A549 (cell line): Measurements from ENCODE around the gene GPR35. TPM values are rescaled to one million over a fixed set of nuclear protein-coding genes. Genes with fewer than 3 reads are reported as not detected.

ENCODE experiments used
- ATAC-seq, 2 experiments: fragments of 200-7000 bp in 1 of 2; fragments of >200 bp in 1 of 2; cut with Nextera tagmentation in 1 of 2; cut with Tn5 transposase in 1 of 2; 3 replicates each; pipeline versions ENCODE4 v1.8.0 to v1.9.1; 2018 to 2020; ENCODE audit warnings: mild to moderate bottlenecking in 1 of 2, moderate library complexity in 1 of 2
- CTCF ChIA-PET: fragments of 300-600 bp; sonication (Branson Sonifier 250); formaldehyde crosslinking; extraction: SDS; loops from one replicate; lab custom pipeline; 2021; ENCODE audit warnings: antibody characterized with exemption, inconsistent platforms; lab: Yijun Ruan, JAX
- POLR2A ChIA-PET: fragments of 350-600 bp; formaldehyde crosslinking; extraction: SDS; loops from one replicate; lab custom pipeline; 2021; ENCODE audit warnings: antibody characterized with exemption, inconsistent platforms; lab: Yijun Ruan, JAX
- DNase-seq, 2 experiments: peaks; one replicate each; pipeline versions ENCODE4 v3.0.0 to v3.0.0-alpha.2; 2011 to 2016; ENCODE audit warnings: low read depth in 1 of 2, low spot score in 1 of 2
- FAIRE-seq: peaks from 2 replicates; lab custom pipeline; 2011; peaks lifted over from hg19 to GRCh38; lab: Jason Lieb, UNC
- H3K27ac ChIP-seq, 2 experiments: fragments of >200 bp; sonication (Bioruptor Twin); formaldehyde crosslinking; 3 replicates each; pipeline ENCODE4 v1.5.1; 2016 to 2017
- H3K4me1 ChIP-seq: fragments of >200 bp; sonication (Bioruptor Twin); formaldehyde crosslinking; 3 replicates; pipeline ENCODE4 v1.6.1; 2016
- H3K4me2 ChIP-seq: fragments of >200 bp; sonication (Bioruptor Twin); formaldehyde crosslinking; 3 replicates; pipeline ENCODE4 v1.6.1; 2016
- H3K4me3 ChIP-seq: fragments of >200 bp; sonication (Bioruptor Twin); formaldehyde crosslinking; 3 replicates; pipeline ENCODE4 v1.5.1; 2016
- H3K9me3 ChIP-seq: fragments of >200 bp; sonication (Bioruptor Twin); formaldehyde crosslinking; 3 replicates; pipeline ENCODE4 v1.6.1; 2016
- CBX2 ChIP-seq: fragments of 200-600 bp; sonication (generic); IDR thresholded peaks from 2 replicates; pipeline ENCODE4 v1.6.1; 2016; ENCODE audit warnings: low read depth, mild to moderate bottlenecking, borderline replicate concordance
- CBX8 ChIP-seq: fragments of 200-600 bp; sonication (generic); IDR thresholded peaks from 2 replicates; pipeline ENCODE4 v1.6.1; 2016
- CEBPB ChIP-seq, 2 experiments: fragments of >200 bp in 1 of 2; sonication (Bioruptor Twin) in 1 of 2; formaldehyde crosslinking in 1 of 2; IDR thresholded peaks; 2 replicates each; pipeline ENCODE4 v1.6.1; 2012 to 2016
- EP300 ChIP-seq, 2 experiments: fragments of >200 bp; sonication (Bioruptor Twin); formaldehyde crosslinking; IDR thresholded peaks; 2 replicates in 1 of 2; 3 replicates in 1 of 2; pipeline ENCODE4 v1.6.1; 2016 to 2017
- FOSL2 ChIP-seq, 2 experiments: fragments of 450-650 bp in 1 of 2; fragments of >200 bp in 1 of 2; sonication (Bioruptor Twin) in 1 of 2; formaldehyde crosslinking; IDR thresholded peaks; 2 replicates each; pipeline versions ENCODE4 v1.5.0 to v1.6.1; 2016 to 2020; ENCODE audit warnings: mild to moderate bottlenecking in 1 of 2, moderate library complexity in 1 of 2
- FOXS1 ChIP-seq: fragments of 250-450 bp; sonication (Bioruptor Pico); IDR thresholded peaks from 2 replicates; pipeline ENCODE4 v1.5.0; 2020; ENCODE audit warnings: mild to moderate bottlenecking, moderate library complexity
- HOXA7 ChIP-seq: fragments of 250-450 bp; sonication (Bioruptor Pico); IDR thresholded peaks from 2 replicates; pipeline ENCODE4 v1.5.0; 2020; ENCODE audit warnings: mild to moderate bottlenecking, moderate library complexity
- HOXB5 ChIP-seq: fragments of 250-450 bp; sonication (Bioruptor Pico); IDR thresholded peaks from 2 replicates; pipeline ENCODE4 v1.5.0; 2020; ENCODE audit warnings: mild to moderate bottlenecking, moderate library complexity
- JUN ChIP-seq, 2 experiments: fragments of >200 bp; sonication (Bioruptor Twin); formaldehyde crosslinking; IDR thresholded peaks; 2 replicates in 1 of 2; 3 replicates in 1 of 2; pipeline ENCODE4 v1.6.1; 2016 to 2017
- KDM1A ChIP-seq: fragments of 200-600 bp; sonication (generic); IDR thresholded peaks from 2 replicates; pipeline ENCODE4 v1.6.1; 2016; ENCODE audit warnings: low read depth, mild to moderate bottlenecking
- MAX ChIP-seq: IDR thresholded peaks from 2 replicates; pipeline ENCODE4 v1.6.1; 2012
- NFE2L2 ChIP-seq: fragments of 150-350 bp; conservative IDR thresholded peaks from 2 replicates; pipeline ENCODE4 v1.6.1; 2014; ENCODE audit warnings: low read length
- PBX3 ChIP-seq: IDR thresholded peaks from 2 replicates; pipeline ENCODE4 v1.6.1; 2012
- POLR2A ChIP-seq: IDR thresholded peaks from 2 replicates; pipeline ENCODE4 v1.6.1; 2012; ENCODE audit warnings: mild to moderate bottlenecking, low read length
- RARB ChIP-seq: fragments of 250-450 bp; sonication (Bioruptor Pico); IDR thresholded peaks from 2 replicates; pipeline ENCODE4 v1.8.0; 2021; ENCODE audit warnings: mild to moderate bottlenecking, moderate library complexity
- RCOR1 ChIP-seq: fragments of 150-350 bp; IDR thresholded peaks from 2 replicates; pipeline ENCODE4 v1.6.1; 2014; ENCODE audit warnings: antibody characterized with exemption, low read length, low read depth
- REST ChIP-seq: fragments of 200-600 bp; sonication (generic); IDR thresholded peaks from 2 replicates; pipeline ENCODE4 v1.6.1; 2016; ENCODE audit warnings: antibody characterized with exemption, mild to moderate bottlenecking, moderate library complexity
- RNF2 ChIP-seq: fragments of 200-600 bp; sonication (generic); IDR thresholded peaks from 2 replicates; pipeline ENCODE4 v1.6.1; 2016; ENCODE audit warnings: low read depth, mild to moderate bottlenecking, antibody characterized with exemption, moderate library complexity, borderline replicate concordance
- SREBF2 ChIP-seq: fragments of 450-650 bp; IDR thresholded peaks from 2 replicates; pipeline ENCODE4 v1.6.1; 2014; ENCODE audit warnings: mild to moderate bottlenecking, moderate library complexity
- TP53 ChIP-seq: fragments of 250-450 bp; sonication (Bioruptor Pico); IDR thresholded peaks from 2 replicates; pipeline ENCODE4 v1.5.0; 2021; ENCODE audit warnings: mild to moderate bottlenecking, moderate library complexity
- USF2 ChIP-seq: fragments of 450-650 bp; IDR thresholded peaks from 2 replicates; pipeline ENCODE4 v1.6.1; 2014; ENCODE audit warnings: antibody characterized with exemption
- ZFP36 ChIP-seq: fragments of 450-650 bp; IDR thresholded peaks from 2 replicates; pipeline ENCODE4 v1.6.1; 2014; ENCODE audit warnings: borderline replicate concordance; ENCODE audit not compliant: partially characterized antibody
- ZSCAN20 ChIP-seq: fragments of 250-450 bp; sonication (Bioruptor Pico); IDR thresholded peaks from 2 replicates; pipeline ENCODE4 v1.8.0; 2022; ENCODE audit warnings: mild to moderate bottlenecking, moderate library complexity
- WGBS: methylation state at CpG from one replicate; pipeline ENCODE4 v1.1.6; 2017; ENCODE audit errors: missing lambda C conversion rate; 5-methylcytosine and 5-hydroxymethylcytosine counted together
- polyA plus RNA-seq, 4 experiments: library from polyadenylated mRNA; depleted of rRNA in 3 of 4; stranded (reverse); fragments of >200 nt; fragmentation: RNase III in 1 of 4; extraction: RNeasy Plus Mini Kit Qiagen cat#74134 plus additional on column Dnase treatment in 1 of 4; gene quantifications; 2 replicates in 3 of 4; 3 replicates in 1 of 4; pipeline ENCODE4 v1.2.3, GENCODE V29; 2011 to 2017

GPR35 gene
- polyA plus RNA-seq, 2 of the 4 experiments (the other 2 are of a cell fraction) = 0.65 to 0.90 TPM

- H3K27ac ChIP-seq = no peak overlapping the region
- FAIRE-seq (no peak), DNase-seq (no peak), ATAC-seq (no peak)
- WGBS = 4% methylated on average over 1 of the region's 1 CpG
- POLR2A ChIA-PET = no interaction called here
- no peak overlapping the region for H3K4me3 ChIP-seq
- no peak overlapping the region for H3K4me2 ChIP-seq
- H3K9me3 ChIP-seq = peaks cover 28% of the 10 kb centered on the region
- TF ChIP-seq CBX2 (no peak), PBX3 (no peak), HOXB5 (no peak), ZSCAN20 (CRISPR knock-in tag) (no peak), EP300 (IDR thresholded peaks at IDR 0.05) (no peak), RARB (CRISPR knock-in tag) (no peak), ZFP36 (no peak), FOXS1 (no peak), HOXA7 (no peak)
- TF ChIP-seq, all 56 proteins: peak for 0
- no peaks in the 10 kb centered on the region for H3K4me1 ChIP-seq
- CTCF ChIA-PET = no interaction called here
These were observed 39.3 kb downstream of the GPR35 start for GRCh38 chr2:240664622-240665021.

- POLR2A ChIA-PET = no interaction called here
These were observed 45.1 kb downstream of the GPR35 start for GRCh38 chr2:240670402-240670801.

GRCh38 chr2:240670950-240671349, 45.7 kb downstream of the GPR35 start:
- 0 out of 3 replicates have a peak, but pooled peaks cover 3% of the 10 kb centered on the region for H3K9me3 ChIP-seq
- no peak for DNase-seq
- H3K4me1 ChIP-seq = no peaks in the 10 kb centered on the region
- CTCF ChIA-PET = interaction anchor here (1.0 to 1.3 kb wide), 2 partner anchors 30 to 65 kb away, joined by 3 read pairs; no protein-coding TSS in a partner anchor
- no peak overlapping the region for H3K4me3 ChIP-seq
- 30% methylated on average over 4 of the region's 4 CpGs for WGBS
- ATAC-seq = no peak
- no peak for TF ChIP-seq JUN (IDR thresholded peaks at IDR 0.05)
- TF ChIP-seq RNF2 = no peak
- no peak overlapping the region for H3K4me2 ChIP-seq
- no peak for FAIRE-seq
- POLR2A ChIA-PET = no interaction called here
- H3K27ac ChIP-seq = no peak overlapping the region

More at GRCh38 chr2:240670402-240670801, 45.1 kb downstream of the GPR35 start:
- H3K4me2 ChIP-seq = no peak overlapping the region
- ATAC-seq (no peak), FAIRE-seq (no peak)
- 31% methylated on average over 7 of the region's 7 CpGs for WGBS
- H3K27ac ChIP-seq = no peak overlapping the region
- H3K4me1 ChIP-seq = no peaks in the 10 kb centered on the region
- H3K4me3 ChIP-seq = no peak overlapping the region
- no peak for TF ChIP-seq CEBPB (IDR thresholded peaks at IDR 0.05)
- no peak for TF ChIP-seq JUN (IDR thresholded peaks at IDR 0.05)
- no peak for TF ChIP-seq FOSL2 (IDR thresholded peaks at IDR 0.05)
- TF ChIP-seq FOSL2 (CRISPR knock-in tag; IDR thresholded peaks at IDR 0.05) = no peak
- no peak for TF ChIP-seq ZSCAN20 (CRISPR knock-in tag)
- no peak for TF ChIP-seq MAX
- TF ChIP-seq USF2 = no peak
- no peak for TF ChIP-seq NFE2L2
- TF ChIP-seq, all 56 proteins: peak for 0
- peaks cover 4% of the 10 kb centered on the region; the same call in 2 of the 3 replicates for H3K9me3 ChIP-seq
- no peak for DNase-seq
- CTCF ChIA-PET = interaction anchor here (1.3 kb wide), 1 partner anchor 66 kb away, joined by 3 read pairs; no protein-coding TSS in a partner anchor

- DNase-seq (no peak), ATAC-seq (no peak), FAIRE-seq (no peak)
- ChIA-PET CTCF (no interaction called here), POLR2A (no interaction called here)
- TF ChIP-seq FOSL2 (IDR thresholded peaks at IDR 0.05) (no peak), FOSL2 (CRISPR knock-in tag; IDR thresholded peaks at IDR 0.05) (no peak), SREBF2 (no peak), CEBPB (IDR thresholded peaks at IDR 0.05) (no peak), CBX8 (no peak), FOXS1 (no peak), KDM1A (no peak), TP53 (CRISPR knock-in tag) (no peak), RCOR1 (no peak), REST (no peak), POLR2A (no peak), HOXB5 (no peak)
- WGBS = 69% methylated on average over 39 of the region's 46 CpGs
- Histone ChIP-seq H3K27ac (no peak overlapping the region), H3K9me3 (no peaks in the 10 kb centered on the region), H3K4me1 (no peaks in the 10 kb centered on the region), H3K4me3 (no peak overlapping the region), H3K4me2 (no peak overlapping the region)
These were observed 46.9 kb downstream of the GPR35 start for GRCh38 chr2:240672076-240672700.
